Adrenal gland (tissue), 12 donors: ENCODE measurements around the gene TST. TPM values are rescaled to one million over a fixed set of nuclear protein-coding genes. Genes with fewer than 3 reads are reported as not detected.

Experiments
- DNase-seq, 7 donors: peaks; one replicate each; pipeline ENCODE4 v3.0.0-alpha.2; 2019 to 2020
- H3K27ac ChIP-seq, 5 donors: fragments of 200-600 bp; sonication (generic) in 4 of 5; 1 replicate in 3 of 5; 2 replicates in 2 of 5; pipeline versions ENCODE4 v1.5.1 to v1.8.0; 2016 to 2020; ENCODE audit warnings: mild to moderate bottlenecking in 1 of 5
- H3K27me3 ChIP-seq: fragments of 200-600 bp; 2 replicates; pipeline ENCODE4 v1.8.0; 2021
- H3K36me3 ChIP-seq, 2 donors: fragments of 200-600 bp; replicated peaks in 1 of 2; 1 replicate in 1 of 2; 2 replicates in 1 of 2; pipeline versions ENCODE4 v1.5.1 to v1.8.0; 2018 to 2022
- H3K4me1 ChIP-seq, 2 donors: fragments of 200-600 bp; replicated peaks in 1 of 2; 1 replicate in 1 of 2; 2 replicates in 1 of 2; pipeline versions ENCODE4 v1.5.1 to v1.8.0; 2018 to 2021
- H3K4me3 ChIP-seq, 4 donors: fragments of 200-600 bp; sonication (generic) in 3 of 4; one replicate each; pipeline ENCODE4 v1.5.1; 2016 to 2018
- H3K9me3 ChIP-seq, 3 donors: fragments of 200-600 bp; sonication (generic) in 1 of 3; replicated peaks in 1 of 3; 1 replicate in 2 of 3; 2 replicates in 1 of 3; pipeline versions ENCODE4 v1.5.1 to v1.8.0; 2016 to 2021
- CTCF ChIP-seq, 6 experiments: fragments of 450-650 bp in 4 of 6; fragments of 200-600 bp in 2 of 6; sonication (generic) in 1 of 6; IDR thresholded peaks; 1 replicate in 5 of 6; 2 replicates in 1 of 6; pipeline versions ENCODE4 v1.5.1 to v1.8.0; 2016 to 2021; ENCODE audit warnings: antibody characterized with exemption in 6 of 6, mild to moderate bottlenecking in 2 of 6, moderate library complexity in 1 of 6
- POLR2A ChIP-seq, 2 donors: fragments of 450-650 bp; IDR thresholded peaks; one replicate each; pipeline ENCODE4 v1.6.1; 2017; ENCODE audit warnings: antibody characterized with exemption in 2 of 2, mild to moderate bottlenecking in 2 of 2, moderate library complexity in 1 of 2
- WGBS, 4 donors: extraction: QIAGEN DNeasy Blood & Tissue Kit in 2 of 4; methylation state at CpG; one replicate each; pipeline versions ENCODE4 v1.1.5 to v1.1.7; 2013 to 2017; 5-methylcytosine and 5-hydroxymethylcytosine counted together
- intact Hi-C, 2 donors: fragments of 100-400 bp; cut with DNase I; formaldehyde crosslinking; loops; one replicate each; pipeline versions ENCODE4 v1.14.1 to v1.15.0; 2022 to 2023
- polyA plus RNA-seq, 3 donors: library from polyadenylated mRNA; stranded (reverse); fragments of 200-250 nt in 2 of 3; fragments of 350-450 nt in 1 of 3; fragmentation: Illumina TruSeq in 1 of 3; extraction: RNeasy Lipid Tissue Mini Kit (QIAGEN cat#74804) in 1 of 3; gene quantifications; one replicate each; pipeline ENCODE4 v1.2.3, GENCODE V29; 2013 to 2014
- small RNA-seq, 2 donors: library from RNA; depleted of rRNA; stranded (forward); fragments of <200 nt; gene quantifications; one replicate each; pipeline ENCODE3, GENCODE V24; 2016
- total RNA-seq, 9 donors: library from RNA; depleted of rRNA in 4 of 9; stranded (reverse); fragments of >200 nt in 4 of 9; fragments of 120-200 nt in 1 of 9; fragmentation: NEBNext Ultra II Directional in 1 of 9; extraction: Animal tissue kit (Norgen Biotek cat#: 25700) in 1 of 9; gene quantifications; one replicate each; pipeline versions ENCODE4 v1.1.0 to v1.2.4, GENCODE V29; 2013 to 2023
- donor health status: healthy with polysubstance abuse.
- donor health status: Bipolar disorder and iron deficiency.
- donor health status: DM: yes; HTN: yes; CAD: no.
- donor health status: DM: no; HTN: no; CAD: no.
- donor health status: DM: no; HTN: no; CAD: no.
- donor health status: DM: yes; HTN: yes; CAD: no.

TST gene
- total and polyA plus RNA-seq, 12 donors = 49.7 to 484 (median 195) TPM

- 68 to 81% (median 75%) methylated on average over 3 of the region's 3 CpGs for whole genome bisulfite sequencing, 4 donors
- Histone ChIP-seq H3K4me1 (no peaks in the 10 kb centered on the region), H3K36me3 (no peaks in the 10 kb centered on the region), H3K4me3 (no peak overlapping the region), H3K9me3 (no peaks in the 10 kb centered on the region), H3K27ac (no peak overlapping the region), H3K27me3 (peaks cover 3% of the 10 kb centered on the region)
- no peak for DNase-seq
- intact Hi-C loops = no loop called here
- no peak for TF ChIP-seq CTCF (IDR thresholded peaks at IDR 0.05)
- no peak for TF ChIP-seq POLR2A (IDR thresholded peaks at IDR 0.05)
Measured at GRCh38 chr22:36961626-36962025, 57.6 kb downstream of the TST start.

Small RNA genes lying within 50 kb of the gene (small RNA-seq; reads per million reads assigned to genes)
- 0 reads per million in 2 donors for gene RF00019

Other genes starting within 250 kb of the TST start
- gene IFT27, start 243.3 kb downstream of the TST start, total RNA-seq = 10 to 100 TPM in 8 of 9 donors, 1 to 10 TPM in 1; 9.4 to 43.8 (median 36.7) TPM
- gene IFT27, start 243.3 kb downstream of the TST start, polyA plus RNA-seq = 10 to 100 TPM; 18.6 to 78.4 (median 67.9) TPM
- 1 to 10 TPM in 1 of 9 donors, under 1 TPM in 1, not detected in 7; 0.65 to 3.3 TPM for gene PVALB, start 202.4 kb downstream of the TST start, total RNA-seq
- gene PVALB, start 202.4 kb downstream of the TST start, polyA plus RNA-seq = 1 to 10 TPM in 1 of 3 donors, under 1 TPM in 1, not detected in 1; 0.98 to 1.7 TPM
- gene NCF4, start 158.4 kb downstream of the TST start, total RNA-seq = 10 to 100 TPM in 8 of 9 donors, 1 to 10 TPM in 1; 2.0 to 49.7 (median 20.7) TPM
- 10 to 100 TPM in 2 of 3 donors, 1 to 10 TPM in 1; 5.3 to 58.1 (median 42.1) TPM for gene NCF4, start 158.4 kb downstream of the TST start, polyA plus RNA-seq
- 10 to 100 TPM in 1 of 9 donors, 1 to 10 TPM in 7, under 1 TPM in 1; 0.55 to 12.4 (median 5.2) TPM for gene CSF2RB, start 105.8 kb downstream of the TST start, total RNA-seq
- gene CSF2RB, start 105.8 kb downstream of the TST start, polyA plus RNA-seq = 1 to 10 TPM; 1.0 to 2.2 (median 1.2) TPM
- 100 to 1,000 TPM in 5 of 9 donors, 10 to 100 TPM in 4; 41.8 to 332 (median 149) TPM for gene MPST, start 295 bp upstream of the TST start, total RNA-seq
- 100 to 1,000 TPM in 2 of 3 donors, 1 to 10 TPM in 1; 7.9 to 161 (median 136) TPM for gene MPST, start 295 bp upstream of the TST start, polyA plus RNA-seq
- 10 to 100 TPM in 8 of 9 donors, 1 to 10 TPM in 1; 10.0 to 40.1 (median 27.6) TPM for gene KCTD17, start 32.3 kb upstream of the TST start, total RNA-seq
- gene KCTD17, start 32.3 kb upstream of the TST start, polyA plus RNA-seq = 10 to 100 TPM; 11.3 to 71.5 (median 24.8) TPM
- gene TMPRSS6, start 90.3 kb upstream of the TST start, total RNA-seq = 1 to 10 TPM in 1 of 9 donors, under 1 TPM in 2, not detected in 6; under 0.01 to 1.2 (median 0.14) TPM
- gene TMPRSS6, start 90.3 kb upstream of the TST start, polyA plus RNA-seq = under 1 TPM in 2 of 3 donors, not detected in 1; 0.07 to 0.08 TPM
- gene IL2RB, start 130.5 kb upstream of the TST start, total RNA-seq = 1 to 10 TPM in 5 of 9 donors, under 1 TPM in 4; 0.06 to 2.1 (median 1.3) TPM
- gene IL2RB, start 130.5 kb upstream of the TST start, polyA plus RNA-seq = under 1 TPM; 0.34 to 0.48 (median 0.40) TPM
- 10 to 100 TPM in 1 of 9 donors, 1 to 10 TPM in 8; 2.2 to 28.6 (median 7.0) TPM for gene C1QTNF6, start 168.8 kb upstream of the TST start, total RNA-seq
- gene C1QTNF6, start 168.8 kb upstream of the TST start, polyA plus RNA-seq = 10 to 100 TPM in 2 of 3 donors, 1 to 10 TPM in 1; 2.9 to 45.7 (median 17.9) TPM
- gene SSTR3, start 193.0 kb upstream of the TST start, total RNA-seq = 1 to 10 TPM in 1 of 9 donors, under 1 TPM in 7, not detected in 1; 0.28 to 2.0 (median 0.46) TPM
- 1 to 10 TPM in 2 of 3 donors, under 1 TPM in 1; 0.34 to 1.2 (median 1.0) TPM for gene SSTR3, start 193.0 kb upstream of the TST start, polyA plus RNA-seq
- gene RAC2, start 224.8 kb upstream of the TST start, total RNA-seq = 10 to 100 TPM in 5 of 9 donors, 1 to 10 TPM in 4; 2.8 to 17.9 (median 10.1) TPM
- gene RAC2, start 224.8 kb upstream of the TST start, polyA plus RNA-seq = 10 to 100 TPM in 2 of 3 donors, 1 to 10 TPM in 1; 6.3 to 12.4 (median 11.0) TPM